Jurkat, Clone E6-1 (cell line): ENCODE measurements around the gene FAM200B. TPM values are rescaled to one million over a fixed set of nuclear protein-coding genes. Genes with fewer than 3 reads are reported as not detected.

Source experiments
- DNase-seq: peaks from one replicate; pipeline ENCODE4 v3.0.0-alpha.2; 2011; ENCODE audit warnings: low read depth, low spot score
- H3K4me3 ChIP-seq: 2 replicates; pipeline ENCODE4 v1.5.1; 2011; ENCODE audit warnings: mild to moderate bottlenecking, low read length, control low read depth, moderate library complexity
- polyA plus RNA-seq: library from polyadenylated mRNA; unstranded; fragments of >200 nt; gene quantifications from one replicate; pipeline ENCODE4 v1.2.1, GENCODE V29; 2012; ENCODE audit warnings: missing spikeins; ENCODE audit not compliant: insufficient read length, insufficient read depth

Gene FAM200B
- polyA plus RNA-seq = 30.7 TPM

DNA sequence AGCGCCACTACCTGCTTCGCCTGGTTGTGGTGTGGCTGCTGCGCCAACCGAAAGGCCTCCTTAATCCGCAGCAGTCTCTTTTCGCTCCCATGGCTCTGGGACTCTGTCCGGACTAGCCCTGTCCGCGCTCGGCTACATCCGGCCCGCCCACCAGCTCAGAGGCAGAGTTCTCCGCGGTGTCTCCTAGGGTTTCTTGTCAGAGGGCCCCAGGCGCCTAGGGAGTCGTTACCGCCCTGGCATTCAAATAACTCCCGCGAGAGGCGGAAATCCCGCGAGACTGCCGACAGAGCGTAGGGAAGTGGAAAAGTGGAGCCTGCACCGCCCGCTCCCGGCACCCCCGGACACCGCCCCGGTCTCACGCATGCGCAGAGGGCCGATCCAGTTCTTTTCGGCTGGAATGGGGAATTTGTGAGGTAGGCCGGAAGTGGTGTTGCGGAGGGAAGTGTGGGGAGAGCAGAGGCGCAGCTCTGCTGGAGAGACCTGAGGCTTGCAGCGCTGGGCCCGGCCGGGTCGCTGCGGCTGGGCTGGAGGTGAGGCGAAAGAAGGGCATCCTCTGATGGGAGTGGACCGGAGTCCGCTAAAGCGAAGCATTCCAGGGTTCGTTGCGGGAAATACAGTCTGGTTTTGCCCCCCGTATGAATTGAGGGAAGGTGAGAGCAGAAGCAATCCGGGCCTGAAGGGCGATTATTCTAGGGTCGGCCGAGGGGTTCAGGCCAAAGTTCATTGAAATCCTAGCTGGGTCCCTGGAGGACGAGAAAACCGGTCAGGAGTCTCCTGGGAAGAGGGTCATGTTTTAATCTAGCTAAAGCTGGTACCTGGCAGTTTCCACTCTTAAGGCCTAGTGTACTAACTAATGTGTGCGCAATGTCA, at the start of gene FAM200B:
Gene FAM200B, plus strand, starts transcription at position 456 of the 870 bp plus-strand sequence. CDS start 5,151 bp downstream, outside the sequence.
- peak; percentile 96 for DNase-seq
- peak within 1 kb of the TSS; percentile 84 for H3K4me3 ChIP-seq

DNA sequence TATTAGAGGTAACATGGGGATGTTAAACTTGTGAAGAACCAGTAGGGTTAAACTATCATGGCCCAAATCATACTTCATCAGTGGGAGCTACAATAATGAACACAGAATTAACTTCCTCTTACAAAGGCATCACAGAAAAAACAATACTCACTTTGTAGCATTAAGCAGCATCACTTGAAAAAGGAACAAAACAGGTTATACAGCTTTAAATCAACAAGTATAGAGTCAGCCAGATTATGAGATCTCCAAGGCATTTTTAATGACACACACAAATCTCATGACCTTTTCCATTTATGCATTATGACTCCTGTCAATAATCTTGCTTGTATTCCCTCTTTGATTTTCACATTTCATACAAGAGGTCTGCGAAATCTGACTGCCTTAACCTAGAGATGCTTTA, 44.8 kb upstream of the FAM200B start:
- no peak for DNase-seq
- no peak overlapping the region for H3K4me3 ChIP-seq

DNA sequence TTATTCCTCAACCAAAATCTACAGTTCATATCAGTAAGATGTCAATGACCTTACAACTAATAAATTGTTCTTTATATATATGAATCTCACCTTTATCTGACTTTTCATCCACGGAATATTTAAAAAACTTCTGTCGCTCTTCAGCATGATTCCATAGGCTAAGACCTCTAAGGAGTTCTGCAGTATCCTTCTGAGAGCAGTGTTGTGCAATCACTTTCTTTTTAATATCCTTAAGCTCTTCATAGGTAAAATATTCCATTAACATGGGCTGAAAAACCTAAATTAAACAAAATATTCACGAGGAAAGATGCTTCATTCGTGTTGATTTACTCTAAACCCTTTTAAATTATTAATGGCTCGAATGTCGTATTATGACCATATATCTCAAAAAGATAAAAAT, 43.2 kb upstream of the FAM200B start:
- no peak overlapping the region for H3K4me3 ChIP-seq
- DNase-seq = no peak

DNA sequence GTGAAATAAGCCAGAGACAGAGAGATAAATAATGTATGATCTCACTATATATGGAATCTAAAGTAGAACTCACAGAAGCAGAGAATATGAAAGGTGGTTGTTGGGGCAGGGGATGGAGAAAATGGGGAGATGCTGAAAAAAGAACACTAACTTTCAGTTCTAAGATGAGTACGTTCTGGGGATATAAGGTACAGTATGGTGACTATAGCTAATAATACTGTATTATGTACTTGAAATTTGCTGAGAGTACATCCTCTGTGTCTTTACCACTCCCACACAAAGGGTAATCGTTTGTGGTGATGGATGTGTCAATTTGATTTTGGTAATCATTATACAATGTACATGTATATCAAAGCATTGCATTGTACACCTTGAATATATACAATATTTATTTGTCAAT, 33.0 kb upstream of the FAM200B start:
- no peak overlapping the region for H3K4me3 ChIP-seq
- DNase-seq = no peak

DNA sequence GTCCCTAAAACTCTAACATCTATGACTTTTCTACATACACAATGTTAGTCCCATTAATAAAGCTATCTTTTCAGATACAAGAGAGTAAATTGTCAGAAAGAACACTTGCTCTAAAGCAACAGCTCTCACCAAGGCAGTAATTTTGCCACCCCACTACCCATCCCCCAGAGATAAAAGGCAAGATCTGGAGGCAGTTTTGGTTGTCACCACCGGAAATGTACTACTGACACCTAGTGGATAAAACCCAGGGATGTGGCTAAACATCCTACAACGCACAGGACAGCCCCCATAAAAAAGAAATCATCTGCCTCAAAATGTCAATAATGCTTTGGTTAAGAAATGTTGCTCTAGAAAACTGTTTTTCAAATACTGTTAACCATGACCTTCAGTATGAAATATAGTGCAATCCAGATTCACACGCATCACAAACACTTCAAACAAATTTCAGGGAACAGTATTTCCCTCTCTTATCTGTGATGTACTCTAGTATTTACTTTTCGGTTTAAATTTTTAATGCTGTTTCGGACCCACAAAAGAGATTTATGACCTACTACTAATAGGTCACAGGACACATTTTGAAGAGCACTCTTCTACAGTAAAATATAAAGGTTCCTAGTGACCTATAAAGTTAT, 31.6 kb upstream of the FAM200B start:
- no peak overlapping the region for H3K4me3 ChIP-seq
- peak; percentile 86 for DNase-seq

DNA sequence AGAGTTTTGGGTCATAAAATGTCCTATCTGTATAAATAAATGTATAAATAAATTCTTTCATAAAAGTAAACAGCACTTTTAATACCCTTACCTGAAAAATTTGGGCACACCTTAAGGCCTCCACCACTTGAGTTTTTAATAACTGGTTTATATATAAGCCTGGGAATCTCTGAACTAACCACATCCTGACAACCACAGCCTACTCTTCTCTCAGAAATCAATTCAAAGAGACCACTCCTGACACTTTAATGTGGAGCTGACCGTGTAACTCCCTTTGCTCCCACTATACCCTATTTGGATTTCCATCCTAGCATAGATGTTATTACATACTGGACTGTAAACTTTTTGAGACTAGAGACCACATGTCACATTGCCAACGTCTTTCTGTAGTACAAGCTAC, 30.0 kb upstream of the FAM200B start:
- DNase-seq = peak; percentile 42

DNA sequence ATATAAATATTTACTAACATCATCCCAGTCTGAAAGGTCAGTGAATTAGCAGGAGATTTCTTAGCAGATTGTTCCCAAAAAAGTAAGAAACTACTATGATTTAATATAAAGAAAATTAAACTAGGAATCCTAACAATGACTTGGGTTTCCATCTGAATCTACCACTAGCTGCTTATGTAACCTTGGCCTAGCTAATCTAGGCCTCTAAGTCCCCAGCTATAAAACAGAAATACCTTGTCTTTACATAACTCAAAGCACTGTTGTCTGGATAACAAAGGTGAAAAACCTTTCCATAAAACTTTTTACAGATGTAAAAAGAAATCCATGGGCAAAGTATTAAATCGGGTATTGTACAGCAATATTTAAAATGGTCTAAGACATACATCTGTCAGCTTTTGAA, 29.4 kb upstream of the FAM200B start:
- DNase-seq = no peak
- no peak overlapping the region for H3K4me3 ChIP-seq

More for the DNA sequence above, 30.0 kb upstream of the FAM200B start:
- no peak overlapping the region for H3K4me3 ChIP-seq

DNA sequence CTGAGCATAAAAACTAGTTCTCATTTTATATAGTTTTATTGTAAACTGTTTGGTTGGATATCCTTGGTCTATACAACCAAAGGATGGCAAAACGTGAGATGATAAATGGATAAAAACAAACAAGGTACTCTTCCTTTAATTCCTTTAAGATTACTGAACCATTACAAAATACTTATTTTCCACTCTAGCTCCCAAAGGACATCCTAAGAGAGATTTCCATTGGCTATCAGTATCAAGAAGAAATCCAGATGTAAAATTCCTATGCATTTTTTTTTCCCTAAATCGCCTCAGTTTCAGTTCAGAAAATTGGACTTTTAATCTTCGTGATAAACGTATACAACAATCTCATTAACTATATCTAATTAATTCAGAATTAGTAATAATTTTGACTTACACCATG, 28.8 kb upstream of the FAM200B start:
- H3K4me3 ChIP-seq = no peak overlapping the region
- no peak for DNase-seq

DNA sequence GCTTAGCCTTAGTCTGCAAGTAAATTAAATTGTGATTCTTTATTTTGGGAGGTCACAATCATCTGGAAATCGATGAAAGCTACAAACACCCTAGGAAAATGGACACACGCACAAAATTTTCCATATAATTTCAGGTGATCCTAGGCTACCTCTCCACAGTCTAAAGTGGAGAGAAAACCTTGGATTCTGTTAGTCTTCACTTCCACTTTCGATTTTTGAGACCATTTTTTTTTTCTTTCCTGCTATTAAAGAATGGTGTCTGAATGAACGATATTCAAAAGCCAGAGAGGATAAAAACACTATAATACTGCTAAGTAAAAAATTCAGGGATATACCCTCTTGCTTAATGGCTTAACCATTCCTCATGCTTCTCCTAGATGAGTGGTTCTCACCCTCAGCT, 28.2 kb upstream of the FAM200B start:
- H3K4me3 ChIP-seq = 0 out of 2 replicates have a peak overlapping the region, but pooled peaks have one; percentile 66
- no peak for DNase-seq

DNA sequence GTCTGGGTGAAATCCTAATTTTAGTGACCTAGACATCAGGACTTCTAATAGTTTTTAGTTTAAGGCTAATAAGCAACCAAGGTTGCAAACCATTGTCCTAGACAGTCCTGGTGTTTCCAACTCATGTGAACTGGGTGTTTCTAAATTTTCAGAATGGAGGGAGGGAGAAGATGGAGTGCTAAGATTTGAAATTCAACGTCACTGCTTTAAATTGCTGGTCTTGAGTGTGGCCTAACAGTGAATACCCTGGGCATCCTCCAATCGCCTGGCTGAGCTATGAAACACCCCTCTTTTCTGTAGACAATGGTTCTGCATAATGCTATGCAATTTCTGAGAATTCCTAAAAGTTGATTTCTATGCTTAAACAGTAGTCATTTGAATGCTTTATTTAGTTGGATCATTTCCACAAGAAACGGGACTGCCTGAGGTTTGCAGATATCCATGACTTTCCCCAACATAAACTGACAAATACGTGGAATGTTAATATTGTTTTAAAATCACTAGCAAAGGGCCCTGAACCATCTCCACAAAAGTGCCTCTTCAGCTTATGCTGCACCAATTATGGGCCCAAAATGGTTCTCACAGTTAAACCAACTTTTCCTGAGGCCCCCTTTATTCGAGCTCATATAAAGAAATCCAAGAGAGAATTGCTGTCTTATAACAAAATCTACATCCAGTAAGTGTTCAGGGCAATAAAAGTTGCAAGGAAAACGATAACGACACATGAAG, 27.6 kb upstream of the FAM200B start:
- peak overlapping the region; percentile 66 for H3K4me3 ChIP-seq
- DNase-seq = no peak

DNA sequence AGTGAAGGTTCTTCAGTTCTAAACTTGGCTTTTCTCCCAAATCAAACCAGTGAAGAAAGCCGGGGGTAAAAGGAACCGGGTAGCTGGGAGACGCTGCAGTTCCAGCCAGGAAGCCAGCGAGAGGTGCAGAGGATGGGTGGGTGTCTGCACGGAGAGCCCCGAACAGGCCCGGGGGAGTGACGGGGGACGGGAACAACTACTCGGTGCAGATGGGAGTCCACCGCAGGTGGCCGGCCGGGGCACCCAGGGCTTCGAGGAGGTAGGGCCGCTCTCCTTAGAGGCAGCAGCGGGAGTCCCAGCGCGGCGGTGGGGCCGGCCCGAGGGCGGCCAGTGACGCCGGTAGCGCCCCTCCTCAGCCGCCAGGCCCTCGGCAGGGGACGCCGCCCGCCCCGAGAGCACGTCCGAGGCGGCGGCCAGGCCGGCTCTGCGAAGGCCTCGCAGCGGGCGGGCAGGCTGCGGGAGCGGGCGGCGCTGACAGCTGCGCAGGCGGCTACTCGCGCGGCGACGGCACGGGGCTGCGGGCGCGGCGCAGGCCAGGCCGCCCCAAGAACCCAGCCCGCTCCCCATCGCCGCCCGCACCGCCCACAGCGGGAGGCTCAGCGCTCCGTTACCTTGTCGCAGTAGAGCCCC, 26.9 kb upstream of the FAM200B start:
- H3K4me3 ChIP-seq = peak overlapping the region; percentile 66
- no peak for DNase-seq

DNA sequence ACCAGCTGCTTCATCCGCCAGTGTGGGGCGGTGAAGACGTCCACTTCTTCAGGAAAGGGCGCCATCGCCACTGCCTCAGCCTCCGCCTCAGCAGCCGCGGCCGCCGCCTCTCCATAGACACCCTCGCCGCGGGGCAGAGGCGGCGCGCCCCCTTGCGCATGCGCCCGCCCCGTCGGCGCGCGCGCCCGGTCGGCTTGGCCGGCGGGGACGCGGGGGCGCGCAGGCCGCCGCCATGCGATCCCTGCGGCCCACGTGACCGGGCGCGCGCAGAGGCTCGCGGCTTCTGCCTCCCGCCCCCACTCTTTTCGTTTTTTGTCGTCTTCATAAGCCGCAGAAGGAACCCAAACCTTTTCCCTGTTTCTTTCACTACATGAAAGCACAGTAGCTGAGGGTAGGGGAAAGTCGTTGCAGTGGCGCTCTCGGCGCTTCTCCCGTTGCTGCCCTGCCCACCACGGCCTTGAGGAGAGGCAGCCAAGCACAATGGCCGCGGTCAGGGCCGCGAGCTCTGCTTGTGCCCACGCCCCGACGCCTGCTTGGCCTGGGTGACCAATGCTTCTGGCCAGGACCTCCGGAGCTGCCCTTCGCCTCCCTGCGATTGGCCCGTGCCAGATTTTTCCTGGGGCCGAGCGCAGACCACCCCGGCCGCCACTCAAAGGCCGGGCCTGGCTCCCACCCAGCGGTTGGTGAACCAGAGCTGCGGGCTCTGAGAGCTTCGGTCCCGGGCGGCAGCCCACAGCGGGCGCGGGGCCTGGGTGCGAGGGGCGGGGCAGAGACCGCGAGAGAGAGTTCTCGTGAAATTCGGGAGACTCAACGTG, 26.2 kb upstream of the FAM200B start, which contains the start of gene FBXL5:
Gene FBXL5, minus strand, starts transcription at position 135 of the 815 bp plus-strand sequence. Its CDS starts 70 bp downstream, at position 65.
- peak; percentile 73 for DNase-seq
- H3K4me3 ChIP-seq = peak within 1 kb of the TSS; percentile 74

DNA sequence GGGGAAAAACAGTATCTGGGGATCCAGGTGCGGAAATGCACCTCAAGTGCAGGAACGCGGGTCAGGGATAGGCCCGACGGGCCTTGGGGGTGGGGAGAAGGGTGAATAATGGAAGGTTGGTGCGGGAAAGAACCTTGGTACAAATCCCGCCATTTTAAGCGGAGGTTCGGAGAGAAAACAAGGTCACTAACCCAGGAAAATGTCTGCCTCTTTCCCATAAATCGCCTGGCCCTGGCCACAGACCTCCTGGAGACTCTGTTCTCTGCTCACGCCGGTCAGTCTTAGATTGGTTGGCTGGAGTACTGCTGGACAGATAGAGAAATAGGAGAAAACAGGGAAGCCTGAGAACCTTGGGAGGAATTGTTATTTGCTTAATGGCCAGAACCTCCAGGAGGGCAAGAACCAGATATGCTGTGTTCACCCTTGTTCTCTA, 25.6 kb upstream of the FAM200B start:
- peak overlapping the region; percentile 74 for H3K4me3 ChIP-seq
- no peak for DNase-seq

DNA sequence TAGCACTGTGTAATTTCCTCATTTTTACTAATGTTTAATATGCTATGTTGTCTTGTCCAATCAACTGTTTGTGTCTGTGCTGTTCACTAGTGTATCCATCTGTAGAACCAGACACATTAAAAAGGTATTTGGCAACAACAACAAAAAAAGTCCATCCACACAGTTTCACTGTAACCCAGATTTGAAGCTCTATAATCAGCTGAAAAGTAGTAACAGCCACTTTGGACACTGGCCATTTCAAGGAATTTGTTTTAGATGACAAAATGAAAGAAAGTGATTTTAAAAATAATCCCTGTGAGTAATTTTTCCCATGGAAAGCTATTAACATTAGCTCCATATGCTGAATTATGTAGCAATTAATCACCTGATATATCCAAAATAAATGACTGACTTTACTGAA, 24.3 kb upstream of the FAM200B start:
- DNase-seq = no peak
- no peak overlapping the region for H3K4me3 ChIP-seq

DNA sequence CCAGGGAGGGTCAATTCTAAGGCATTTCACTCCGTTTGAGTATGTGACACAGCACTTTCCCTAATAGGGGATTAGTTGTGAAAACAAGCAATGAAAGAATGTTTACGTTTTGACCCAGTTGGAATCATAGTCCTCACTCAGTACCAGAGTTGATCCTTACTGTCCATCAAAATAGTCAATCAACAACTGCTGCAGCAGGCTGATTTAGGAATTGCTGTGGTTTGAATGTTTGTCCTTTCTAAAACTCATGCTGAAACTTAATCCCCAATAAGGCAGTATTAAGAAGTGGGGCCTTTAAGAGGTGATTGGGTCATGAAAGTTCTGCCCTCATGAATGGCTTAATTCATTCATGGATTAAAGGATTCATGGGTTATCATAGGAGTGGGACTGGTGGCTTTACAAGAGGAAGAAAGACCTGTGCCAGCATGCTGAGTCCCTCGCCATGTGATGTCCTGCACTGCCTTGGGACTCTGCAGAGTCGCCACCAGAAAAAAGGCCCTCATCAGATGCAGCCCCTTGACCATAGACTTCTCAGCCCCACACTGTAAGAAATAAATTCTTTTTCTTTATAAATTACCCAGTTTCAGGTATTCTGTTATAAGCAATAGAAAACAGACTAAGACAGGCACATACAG, 23.4 kb upstream of the FAM200B start:
- no peak overlapping the region for H3K4me3 ChIP-seq

DNA sequence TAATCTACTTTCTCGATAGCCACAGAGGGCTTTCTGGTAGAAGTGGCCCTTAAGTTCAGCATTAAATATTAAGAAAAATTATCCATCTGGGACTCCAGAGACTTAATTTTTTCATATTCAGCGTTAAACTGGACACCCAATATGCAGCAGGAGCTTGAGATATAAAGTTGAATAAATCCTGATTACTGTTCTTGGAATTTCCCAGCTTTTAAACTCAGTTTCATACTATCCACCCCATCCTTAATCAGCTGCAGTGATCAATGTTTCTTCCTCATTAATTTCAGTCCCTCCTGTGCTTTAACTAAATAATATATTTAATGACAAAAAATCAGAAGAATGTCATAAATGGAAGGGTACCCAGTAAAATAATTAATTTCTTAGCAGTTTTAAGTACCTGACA, 22.8 kb upstream of the FAM200B start:
- DNase-seq = no peak

More for the DNA sequence above, 23.4 kb upstream of the FAM200B start:
- no peak for DNase-seq

DNA sequence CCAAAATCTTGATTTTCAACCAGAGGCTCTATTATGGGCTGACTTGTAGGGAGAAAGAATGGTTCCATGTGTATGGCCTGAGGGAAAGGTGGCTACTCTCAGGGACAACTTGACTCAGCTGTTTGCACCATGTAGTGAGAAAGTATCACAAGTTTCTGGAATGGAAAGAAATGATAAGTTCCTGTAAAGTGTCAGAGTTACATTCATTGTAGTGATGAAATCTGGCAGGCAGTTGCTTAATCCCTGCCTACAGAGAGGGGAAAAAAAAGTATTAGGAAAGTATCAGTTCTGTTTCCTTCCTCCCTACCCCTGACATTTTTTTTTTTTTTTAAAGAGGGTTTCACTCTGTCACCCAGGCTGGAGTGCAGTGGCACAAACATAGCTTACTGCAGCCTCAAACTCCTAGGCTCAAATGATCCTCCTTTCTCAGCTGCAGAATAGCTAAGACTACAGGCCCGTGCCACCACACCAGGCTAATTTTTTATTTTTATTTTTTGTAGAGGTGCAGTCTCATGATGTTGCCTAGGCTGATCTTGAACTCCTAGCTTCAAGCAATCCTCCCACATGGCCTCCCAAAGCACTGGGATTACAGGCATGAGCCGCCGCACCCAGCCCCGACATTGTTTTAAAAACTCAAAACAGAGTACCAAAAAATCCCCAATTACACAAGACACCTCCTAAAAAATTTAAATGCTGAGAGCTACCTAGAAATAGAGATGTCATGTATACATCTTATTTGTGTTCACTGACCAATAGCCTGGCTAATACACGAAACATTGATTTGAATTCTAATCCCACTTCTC, 21.7 kb upstream of the FAM200B start:
- H3K4me3 ChIP-seq = no peak overlapping the region

More for the DNA sequence above, 22.8 kb upstream of the FAM200B start:
- no peak overlapping the region for H3K4me3 ChIP-seq

More for the DNA sequence above, 21.7 kb upstream of the FAM200B start:
- no peak for DNase-seq
